Ascending aorta (tissue), 2 donors: ENCODE measurements around the gene ZP1. TPM values are rescaled to one million over a fixed set of nuclear protein-coding genes. Genes with fewer than 3 reads are reported as not detected.

Experiments used
- DNase-seq, 2 donors: peaks; one replicate each; pipeline ENCODE4 v3.0.0-alpha.2; 2019; ENCODE audit warnings: low spot score in 2 of 2
- H3K27ac ChIP-seq, 2 donors: fragments of 200-600 bp; sonication (generic); one replicate each; pipeline ENCODE4 v1.5.1; 2016 to 2017; ENCODE audit warnings: mild to moderate bottlenecking in 1 of 2
- H3K27me3 ChIP-seq: fragments of 200-600 bp; sonication (generic); one replicate; pipeline ENCODE4 v1.5.1; 2017
- H3K36me3 ChIP-seq, 2 donors: fragments of 200-600 bp; sonication (generic); one replicate each; pipeline ENCODE4 v1.5.1; 2016
- H3K4me1 ChIP-seq, 2 donors: fragments of 200-600 bp; sonication (generic); one replicate each; pipeline ENCODE4 v1.5.1; 2016 to 2017; ENCODE audit warnings: mild to moderate bottlenecking in 1 of 2
- H3K4me3 ChIP-seq, 2 donors: fragments of 200-600 bp; sonication (generic); one replicate each; pipeline ENCODE4 v1.5.1; 2016 to 2017; ENCODE audit warnings: mild to moderate bottlenecking in 1 of 2
- H3K9me3 ChIP-seq, 2 donors: fragments of 200-600 bp; sonication (generic); one replicate each; pipeline ENCODE4 v1.5.1; 2016
- intact Hi-C: fragments of 100-400 bp; cut with DNase I; formaldehyde crosslinking; loops from one replicate; pipeline ENCODE4 v1.15.1; 2023
- total RNA-seq: library from RNA; depleted of rRNA; stranded (reverse); fragments of >200 nt; gene quantifications from one replicate; pipeline ENCODE4 v1.1.0, GENCODE V29; 2016
- TF ChIP-seq, protein P1 (sequence below), 3 experiments: fragments of 200-600 bp in 2 of 3; fragments of 450-650 bp in 1 of 3; sonication (generic) in 2 of 3; IDR thresholded peaks; one replicate each; pipeline ENCODE4 v1.5.1; 2016 to 2019; ENCODE audit warnings: antibody characterized with exemption in 3 of 3, mild to moderate bottlenecking in 1 of 3, moderate library complexity in 1 of 3

ZP1 gene
- total RNA-seq, 1 donor from 2014 or later: not detected

DNA sequence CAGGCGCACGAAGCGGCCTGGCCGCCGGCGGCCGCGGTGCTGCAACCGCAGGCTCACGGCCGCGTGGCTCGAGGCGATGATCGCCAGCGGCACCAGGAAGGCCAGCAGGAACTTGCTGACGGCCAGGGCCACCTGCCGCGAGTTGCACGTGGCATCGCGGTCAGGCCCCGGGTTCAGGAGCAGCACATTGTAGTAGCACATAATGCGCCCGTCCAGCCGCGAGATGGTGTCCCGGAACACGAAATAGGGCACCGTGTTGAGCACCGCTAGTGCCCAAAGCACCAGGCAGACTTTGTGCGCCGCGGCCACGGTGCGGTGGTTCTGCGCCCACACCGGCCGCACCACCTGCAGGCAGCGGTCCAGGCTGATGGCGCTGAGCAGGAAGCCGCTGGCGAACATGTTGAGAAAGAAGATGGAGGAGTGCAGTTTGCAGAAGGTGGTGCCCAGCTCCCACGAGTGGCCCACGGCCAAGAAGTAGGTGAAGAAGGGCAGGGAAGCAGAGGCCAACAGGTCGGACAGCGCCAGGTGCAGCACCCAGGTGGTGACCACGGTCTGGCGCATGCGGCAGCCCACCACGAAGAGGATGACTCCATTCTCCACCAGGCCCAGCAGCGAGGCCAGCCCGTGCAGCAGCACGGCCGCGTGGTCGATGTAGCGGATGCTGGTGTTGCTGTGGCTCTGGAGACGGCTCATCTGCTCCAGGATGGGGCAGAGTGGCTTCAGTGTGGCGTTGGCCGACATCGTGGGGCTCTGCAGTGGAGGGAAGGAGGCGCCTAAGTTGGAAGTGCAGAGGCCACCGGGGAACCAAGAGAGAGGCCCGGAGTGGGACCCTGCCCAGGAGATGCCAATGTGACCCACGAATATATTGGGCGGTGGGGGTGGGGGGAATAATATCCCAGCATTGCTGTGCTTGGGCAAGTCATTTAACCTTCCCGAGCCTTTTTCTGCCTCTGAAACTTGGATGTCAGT, 14.1 kb upstream of the ZP1 start:
- no peaks in the 10 kb centered on the region for H3K9me3 ChIP-seq
- DNase-seq: no peak
- TF ChIP-seq, protein P1, sequence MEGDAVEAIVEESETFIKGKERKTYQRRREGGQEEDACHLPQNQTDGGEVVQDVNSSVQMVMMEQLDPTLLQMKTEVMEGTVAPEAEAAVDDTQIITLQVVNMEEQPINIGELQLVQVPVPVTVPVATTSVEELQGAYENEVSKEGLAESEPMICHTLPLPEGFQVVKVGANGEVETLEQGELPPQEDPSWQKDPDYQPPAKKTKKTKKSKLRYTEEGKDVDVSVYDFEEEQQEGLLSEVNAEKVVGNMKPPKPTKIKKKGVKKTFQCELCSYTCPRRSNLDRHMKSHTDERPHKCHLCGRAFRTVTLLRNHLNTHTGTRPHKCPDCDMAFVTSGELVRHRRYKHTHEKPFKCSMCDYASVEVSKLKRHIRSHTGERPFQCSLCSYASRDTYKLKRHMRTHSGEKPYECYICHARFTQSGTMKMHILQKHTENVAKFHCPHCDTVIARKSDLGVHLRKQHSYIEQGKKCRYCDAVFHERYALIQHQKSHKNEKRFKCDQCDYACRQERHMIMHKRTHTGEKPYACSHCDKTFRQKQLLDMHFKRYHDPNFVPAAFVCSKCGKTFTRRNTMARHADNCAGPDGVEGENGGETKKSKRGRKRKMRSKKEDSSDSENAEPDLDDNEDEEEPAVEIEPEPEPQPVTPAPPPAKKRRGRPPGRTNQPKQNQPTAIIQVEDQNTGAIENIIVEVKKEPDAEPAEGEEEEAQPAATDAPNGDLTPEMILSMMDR (IDR thresholded peaks at IDR 0.05): no peak
- H3K4me3 ChIP-seq: no peak overlapping the region
- peaks cover 27 to 33% of the 10 kb centered on the region in 2 donors for H3K36me3 ChIP-seq
- no peaks in the 10 kb centered on the region for H3K27me3 ChIP-seq
- H3K4me1 ChIP-seq: no peaks in the 10 kb centered on the region
- intact Hi-C loops: no loop called here
- no peak overlapping the region for H3K27ac ChIP-seq

DNA sequence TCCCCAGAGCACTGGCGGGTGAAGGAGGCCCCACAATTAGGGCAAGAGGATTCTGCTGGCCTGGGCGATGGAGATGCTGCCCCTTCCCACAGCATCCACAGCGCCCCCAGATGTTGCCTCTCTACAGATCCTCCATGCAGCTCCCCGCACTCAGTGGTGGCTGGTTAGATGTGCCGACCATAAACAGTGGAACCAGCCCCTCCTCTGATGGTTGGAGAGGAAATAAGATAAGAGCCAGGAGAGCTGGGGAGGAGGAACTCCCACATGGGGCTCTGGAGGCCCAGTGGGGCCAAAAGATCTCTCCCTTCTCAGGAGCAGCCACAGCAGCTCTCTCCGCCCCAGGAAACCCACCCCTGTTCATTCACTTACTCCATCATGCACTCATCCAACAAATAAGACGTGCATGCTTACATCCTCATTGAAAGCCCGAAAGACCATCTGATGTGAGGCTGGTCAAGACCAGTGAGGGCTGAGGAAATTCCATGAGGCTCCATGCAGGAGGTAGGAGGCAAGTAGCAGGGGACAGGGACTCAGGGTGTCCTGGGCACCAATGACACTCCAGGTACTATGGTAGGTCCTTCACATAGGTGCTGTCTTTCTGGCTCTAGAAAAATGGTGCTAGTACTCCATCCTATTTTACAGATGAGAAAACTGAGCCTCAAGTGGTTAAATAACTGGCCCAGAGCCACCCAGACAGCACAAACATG, 13.0 kb upstream of the ZP1 start:
- no peak for DNase-seq
- TF ChIP-seq, protein P1 (IDR thresholded peaks at IDR 0.05): no peak
- Histone ChIP-seq H3K4me1 (no peaks in the 10 kb centered on the region), H3K9me3 (no peaks in the 10 kb centered on the region), H3K27ac (no peak overlapping the region), H3K36me3 (peaks cover 21 to 23% of the 10 kb centered on the region in 2 donors), H3K4me3 (no peak overlapping the region), H3K27me3 (no peaks in the 10 kb centered on the region)
- intact Hi-C loops: no loop called here

DNA sequence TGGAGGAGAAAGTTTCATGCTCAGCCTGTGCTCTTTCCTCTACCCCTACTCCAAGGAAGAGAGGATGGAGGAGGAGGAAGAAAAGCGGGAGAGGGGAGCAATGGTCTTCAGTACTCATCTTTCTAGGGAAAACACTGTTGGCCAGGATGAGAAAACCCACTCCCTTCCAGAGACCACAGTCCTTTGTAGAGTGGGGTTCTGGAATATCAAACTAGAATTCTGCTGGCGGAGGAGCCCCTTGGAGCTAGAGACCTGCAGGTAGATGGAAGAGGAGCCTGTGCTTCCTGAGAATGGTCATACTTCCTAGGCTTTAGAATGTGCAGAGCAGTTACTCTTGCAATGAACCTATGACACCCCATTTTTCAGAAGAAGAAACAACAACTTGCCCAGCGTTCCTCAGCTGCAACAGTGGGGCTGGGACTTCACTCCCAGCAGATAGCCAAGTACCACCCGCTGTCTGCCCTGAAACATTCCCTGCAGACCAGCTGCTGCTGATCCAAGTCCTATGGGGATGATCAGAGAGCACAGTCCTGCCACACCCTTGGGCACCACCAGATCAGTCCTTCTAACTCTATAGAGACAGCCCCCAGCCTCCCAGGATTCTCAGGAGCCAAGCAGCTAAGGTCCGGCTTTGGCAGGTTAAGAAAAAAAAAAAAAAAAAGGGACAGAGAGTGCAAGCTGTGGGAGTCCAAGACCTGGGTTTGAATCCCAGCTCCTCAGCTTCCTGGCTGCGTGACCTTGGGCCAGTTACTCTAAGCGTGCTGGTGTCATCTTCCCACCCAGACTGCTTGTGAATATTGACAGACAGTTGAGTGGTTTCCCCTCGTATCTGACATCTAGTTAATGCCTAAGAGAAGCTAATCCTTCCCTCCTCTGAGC, 12.3 kb upstream of the ZP1 start:
- intact Hi-C loops: no loop called here
- DNase-seq: no peak

DNA sequence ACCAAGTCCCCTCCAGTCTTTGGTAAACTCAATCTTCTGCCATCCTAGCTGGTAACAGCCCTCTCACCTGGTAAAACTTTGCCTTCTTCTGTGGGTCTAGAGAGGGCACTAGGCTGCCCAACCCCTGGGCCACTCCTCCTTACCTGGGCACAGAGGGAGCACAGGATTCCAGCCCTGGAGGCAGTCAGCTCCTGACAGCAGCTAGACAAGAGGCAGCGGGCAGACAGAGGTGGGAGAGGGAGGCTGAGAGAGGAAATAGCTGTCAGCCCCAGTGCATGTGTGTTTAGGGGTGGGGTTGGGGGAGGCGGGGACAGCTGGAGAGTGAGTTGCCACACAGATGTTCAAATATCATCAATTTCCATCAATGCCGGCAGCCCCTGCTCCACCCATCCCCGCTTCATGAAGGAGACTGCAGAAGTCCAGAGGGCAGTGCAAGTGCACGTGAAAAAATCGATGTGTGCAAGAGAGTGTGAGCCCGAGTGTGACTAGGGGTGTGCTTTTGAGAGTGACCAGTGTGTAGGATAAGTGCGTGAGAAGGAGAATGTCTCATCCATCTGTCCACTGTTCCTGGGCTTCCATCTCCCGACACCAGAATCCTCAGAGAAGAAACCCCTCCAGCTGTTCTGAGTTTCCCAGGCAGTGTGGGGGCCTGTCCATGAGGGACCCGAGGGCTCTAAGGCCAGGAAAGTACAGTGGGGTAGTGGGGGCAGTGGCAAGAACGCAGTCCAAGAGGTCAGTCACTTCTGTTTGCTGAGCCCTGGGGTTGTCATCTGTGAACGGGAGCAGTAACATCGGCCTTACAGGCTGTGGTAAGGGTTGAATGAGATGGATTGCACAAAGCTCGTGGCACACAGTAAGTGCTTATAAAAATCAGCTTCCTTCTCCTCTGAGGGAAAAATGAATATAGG, 11.4 kb upstream of the ZP1 start, which contains the start of gene PTGDR2:
PTGDR2 (minus strand) TSS at position 225 of the 908 bp plus-strand sequence. CDS start 2,228 bp downstream, outside the sequence.
- H3K36me3 ChIP-seq: peaks cover 4 to 6% of the 10 kb centered on the region in 2 donors
- no peak for DNase-seq
- H3K4me1 ChIP-seq: no peaks in the 10 kb centered on the region
- H3K9me3 ChIP-seq: no peaks in the 10 kb centered on the region
- no peaks in the 10 kb centered on the region for H3K27me3 ChIP-seq
- TF ChIP-seq, protein P1 (IDR thresholded peaks at IDR 0.05): no peak
- intact Hi-C loops: no loop called here
- H3K27ac ChIP-seq: no peak within 1 kb of the TSS
- no peak within 1 kb of the TSS for H3K4me3 ChIP-seq

More for the DNA sequence above, 12.3 kb upstream of the ZP1 start:
- Histone ChIP-seq H3K27me3 (no peaks in the 10 kb centered on the region), H3K36me3 (peaks cover 13 to 15% of the 10 kb centered on the region in 2 donors), H3K4me1 (no peaks in the 10 kb centered on the region), H3K9me3 (no peaks in the 10 kb centered on the region), H3K27ac (no peak overlapping the region), H3K4me3 (no peak overlapping the region)
- TF ChIP-seq, protein P1 (IDR thresholded peaks at IDR 0.05): no peak
